Mucosa of rectum (tissue), 2 donors: Measurements from ENCODE around the gene ENGASE.

Source experiments
- H3K27ac ChIP-seq, 2 donors: one replicate each; pipeline ENCODE4 v1.7.0; 2013; ENCODE audit warnings: inconsistent platforms in 2 of 2, low read depth in 2 of 2, low read length in 2 of 2
- H3K27me3 ChIP-seq, 2 donors: one replicate each; pipeline ENCODE4 v1.7.0; 2013; ENCODE audit warnings: low read length in 2 of 2; ENCODE audit not compliant: control insufficient read depth in 2 of 2, insufficient read depth in 2 of 2
- H3K36me3 ChIP-seq, 2 donors: one replicate each; pipeline ENCODE4 v1.7.0; 2013; ENCODE audit warnings: low read length in 2 of 2; ENCODE audit not compliant: control insufficient read depth in 2 of 2, insufficient read depth in 2 of 2
- H3K4me1 ChIP-seq, 2 donors: one replicate each; pipeline ENCODE4 v1.7.0; 2013; ENCODE audit warnings: low read length in 2 of 2, mild to moderate bottlenecking in 1 of 2; ENCODE audit not compliant: control insufficient read depth in 2 of 2, insufficient read depth in 2 of 2
- H3K4me3 ChIP-seq, 2 donors: one replicate each; pipeline ENCODE4 v1.7.0; 2013; ENCODE audit warnings: low read length in 2 of 2
- H3K9ac ChIP-seq, 2 donors: one replicate each; pipeline ENCODE4 v1.7.0; 2013; ENCODE audit warnings: low read length in 2 of 2, low read depth in 1 of 2, mild to moderate bottlenecking in 1 of 2
- H3K9me3 ChIP-seq, 2 donors: one replicate each; pipeline ENCODE4 v1.7.0; 2013; ENCODE audit warnings: low read length in 2 of 2; ENCODE audit not compliant: control insufficient read depth in 2 of 2
- donor health status: healthy.
- donor health status: Normal muscosa, but diverticular disease.

ENGASE gene

GRCh38 chr17:79085921-79086551, 11.4 kb downstream of the ENGASE start:
- Histone ChIP-seq H3K4me3 (no peak overlapping the region), H3K27me3 (peaks cover 0 to 2% of the 10 kb centered on the region in 2 donors), H3K9me3 (no peaks in the 10 kb centered on the region), H3K27ac (no peak overlapping the region), H3K4me1 (peaks cover 0 to 3% of the 10 kb centered on the region in 2 donors), H3K36me3 (peaks cover 23 to 45% of the 10 kb centered on the region in 2 donors), H3K9ac (no peak overlapping the region)

DNA sequence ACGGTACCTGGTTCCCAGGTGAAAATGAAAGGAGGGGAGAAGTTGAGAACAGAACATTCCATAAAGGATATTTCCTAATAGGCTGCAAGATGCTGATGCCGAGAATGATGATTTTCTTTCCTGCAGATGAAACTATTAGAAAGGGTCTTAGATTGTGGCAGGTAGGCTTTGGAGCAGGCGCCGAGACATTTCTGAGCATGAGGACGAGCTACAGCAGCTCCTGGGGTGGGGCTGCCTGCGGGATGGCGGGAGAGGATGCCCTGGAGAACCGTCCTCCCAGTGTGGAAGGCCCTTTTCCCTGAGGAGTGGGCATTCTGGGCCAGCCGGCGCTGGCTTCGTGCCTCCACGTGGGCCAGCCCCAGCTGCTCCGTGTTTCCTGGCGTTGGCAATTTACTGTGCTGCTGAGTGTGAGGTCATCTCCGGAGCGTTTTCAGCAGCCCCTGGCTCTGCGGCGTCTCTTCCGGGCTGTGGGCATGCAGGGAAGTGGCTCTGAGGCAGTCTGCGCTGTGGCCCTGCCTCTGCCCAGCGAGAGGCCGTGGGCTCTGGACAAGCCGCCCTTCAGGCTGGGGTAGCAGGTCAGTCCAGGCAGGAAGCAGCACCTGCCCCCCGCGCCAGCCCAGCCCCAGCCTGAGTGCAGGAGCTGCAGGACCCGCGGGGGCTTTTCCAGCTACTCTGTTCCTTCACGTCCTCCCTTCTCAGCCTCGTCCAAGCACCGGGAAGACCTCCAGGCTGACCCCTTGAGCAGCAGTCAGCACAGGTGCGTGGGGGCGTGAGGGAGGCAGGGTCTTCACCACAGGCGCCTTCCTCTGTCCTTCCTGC, 12.2 kb downstream of the ENGASE start:
- H3K9me3 ChIP-seq = no peaks in the 10 kb centered on the region
- no peak overlapping the region for H3K9ac ChIP-seq
- H3K27me3 ChIP-seq = peaks cover 0 to 7% of the 10 kb centered on the region in 2 donors
- H3K4me3 ChIP-seq = no peak overlapping the region
- peaks cover 0 to 3% of the 10 kb centered on the region in 2 donors for H3K4me1 ChIP-seq
- H3K27ac ChIP-seq = no peak overlapping the region
- H3K36me3 ChIP-seq = peaks cover 23 to 45% of the 10 kb centered on the region in 2 donors

GRCh38 chr17:79087428-79088143, 13.0 kb downstream of the ENGASE start:
- H3K4me1 ChIP-seq = peaks cover 0 to 3% of the 10 kb centered on the region in 2 donors
- no peak overlapping the region for H3K9ac ChIP-seq
- H3K27ac ChIP-seq = no peak overlapping the region
- H3K9me3 ChIP-seq = no peaks in the 10 kb centered on the region
- H3K36me3 ChIP-seq = peaks cover 18 to 40% of the 10 kb centered on the region in 2 donors
- H3K4me3 ChIP-seq = no peak overlapping the region
- H3K27me3 ChIP-seq = peaks cover 0 to 14% of the 10 kb centered on the region in 2 donors

DNA sequence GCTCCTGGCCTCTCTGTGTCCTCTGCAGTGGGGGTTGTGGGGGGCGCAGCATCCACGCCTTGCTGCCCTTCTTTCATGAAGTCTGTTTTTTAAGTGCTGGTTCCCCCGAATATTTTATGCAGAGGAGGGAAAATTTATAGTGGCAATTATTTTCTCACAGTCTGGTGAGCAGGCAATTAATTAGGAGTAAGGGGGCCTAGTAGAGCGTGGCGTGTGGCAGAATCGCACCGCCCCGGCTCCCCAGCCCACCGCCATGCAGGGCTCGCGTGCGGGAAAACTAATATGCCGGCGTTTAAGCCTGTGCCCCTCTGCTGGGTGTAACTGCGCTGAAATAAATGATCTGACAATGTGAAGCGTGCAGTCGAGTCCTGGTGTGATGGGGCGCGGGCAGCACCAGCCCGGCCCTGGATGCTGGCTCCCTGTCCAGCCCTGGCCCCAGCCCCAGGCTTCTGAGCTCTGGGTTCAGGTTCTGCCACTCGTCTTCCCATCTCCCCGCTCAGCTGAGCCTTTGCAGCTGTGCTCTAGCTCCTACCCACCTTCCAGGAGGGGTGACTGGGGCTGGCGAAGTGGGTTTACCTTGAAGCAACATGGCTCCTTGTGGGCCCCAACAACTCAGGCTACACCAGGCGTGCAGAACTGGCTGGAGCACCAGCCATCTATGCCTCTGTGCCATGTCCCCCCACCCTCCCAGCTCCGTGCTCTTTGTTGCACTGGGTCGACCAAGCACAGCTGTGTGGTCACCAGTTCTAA, 13.8 kb downstream of the ENGASE start:
- peaks cover 18 to 32% of the 10 kb centered on the region in 2 donors for H3K36me3 ChIP-seq
- H3K4me3 ChIP-seq = no peak overlapping the region
- no peak overlapping the region for H3K27ac ChIP-seq
- H3K27me3 ChIP-seq = peaks cover 3 to 18% of the 10 kb centered on the region in 2 donors
- H3K4me1 ChIP-seq = peaks cover 0 to 3% of the 10 kb centered on the region in 2 donors
- no peaks in the 10 kb centered on the region for H3K9me3 ChIP-seq
- no peak overlapping the region for H3K9ac ChIP-seq

- Histone ChIP-seq H3K36me3 (peaks cover 13 to 27% of the 10 kb centered on the region in 2 donors), H3K9me3 (no peaks in the 10 kb centered on the region)
Observed at GRCh38 chr17:79088997-79089328, 14.3 kb downstream of the ENGASE start.

DNA sequence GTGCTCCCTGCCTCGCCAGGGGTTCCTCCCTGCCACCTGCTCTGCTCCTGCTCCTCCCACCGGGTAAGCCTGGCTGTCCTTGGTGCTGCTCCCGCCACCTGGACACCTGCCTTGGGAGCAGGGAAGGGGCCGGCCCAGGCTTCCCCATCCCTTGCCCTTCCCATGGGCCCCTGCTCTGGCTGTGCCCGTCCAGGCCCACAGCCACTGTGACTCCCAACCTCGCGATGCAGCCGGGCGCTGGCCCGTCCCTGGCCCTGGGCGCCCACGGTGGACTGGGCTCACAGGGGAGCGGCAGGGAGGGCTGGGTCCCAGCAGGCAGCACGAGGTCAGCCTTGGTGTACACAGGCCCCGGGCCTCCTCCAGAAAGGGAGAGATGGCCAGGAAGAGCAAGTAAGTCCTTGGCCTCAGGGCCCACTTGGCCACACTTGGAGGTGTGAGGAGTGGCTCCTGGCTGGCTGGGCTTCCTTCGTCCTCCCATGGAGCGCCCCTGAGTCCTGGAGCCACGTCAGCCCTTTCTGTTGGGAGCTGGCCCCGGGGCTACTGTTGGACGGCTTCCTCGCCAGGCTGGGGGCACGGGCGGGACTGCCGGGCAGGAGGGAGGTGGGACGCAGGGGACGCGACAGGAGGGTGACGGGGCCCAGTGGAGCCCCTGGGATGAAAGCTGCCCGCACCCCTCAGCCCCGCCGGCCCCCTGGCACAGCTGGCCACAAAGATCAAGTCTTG, 15.3 kb downstream of the ENGASE start:
- peaks cover 8 to 17% of the 10 kb centered on the region in 2 donors for H3K36me3 ChIP-seq
- no peaks in the 10 kb centered on the region for H3K9me3 ChIP-seq
- H3K4me3 ChIP-seq = no peak overlapping the region
- no peak overlapping the region for H3K27ac ChIP-seq
- peaks cover 6 to 21% of the 10 kb centered on the region in 2 donors for H3K27me3 ChIP-seq
- H3K4me1 ChIP-seq = peaks cover 0 to 3% of the 10 kb centered on the region in 2 donors
- H3K9ac ChIP-seq = no peak overlapping the region

More at GRCh38 chr17:79088997-79089328, 14.3 kb downstream of the ENGASE start:
- Histone ChIP-seq H3K27me3 (peaks cover 3 to 18% of the 10 kb centered on the region in 2 donors), H3K4me3 (no peak overlapping the region), H3K4me1 (peaks cover 0 to 3% of the 10 kb centered on the region in 2 donors), H3K9ac (no peak overlapping the region), H3K27ac (no peak overlapping the region)

GRCh38 chr17:79090443-79091225, 16.0 kb downstream of the ENGASE start:
- no peak overlapping the region for H3K4me3 ChIP-seq
- H3K27me3 ChIP-seq = peaks cover 7 to 26% of the 10 kb centered on the region in 2 donors
- no peaks in the 10 kb centered on the region for H3K9me3 ChIP-seq
- peaks cover 7 to 11% of the 10 kb centered on the region in 2 donors for H3K36me3 ChIP-seq
- no peak overlapping the region for H3K9ac ChIP-seq
- no peak overlapping the region for H3K27ac ChIP-seq
- H3K4me1 ChIP-seq = peaks cover 0 to 3% of the 10 kb centered on the region in 2 donors

- Histone ChIP-seq H3K27ac (no peak overlapping the region), H3K27me3 (peaks cover 13 to 32% of the 10 kb centered on the region in 2 donors), H3K9me3 (no peaks in the 10 kb centered on the region), H3K36me3 (peaks cover 3 to 6% of the 10 kb centered on the region in 2 donors), H3K9ac (no peak overlapping the region), H3K4me3 (no peak overlapping the region), H3K4me1 (peaks cover 0 to 3% of the 10 kb centered on the region in 2 donors)
Observed at GRCh38 chr17:79091226-79091670, 16.6 kb downstream of the ENGASE start.
